Measurements from ENCODE around the gene GPC6. TPM values are rescaled to one million over a fixed set of nuclear protein-coding genes. Genes with fewer than 3 reads are reported as not detected.
A peak's percentile ranks its signal among the peaks of the same experiment; 100 is the strongest.

The GPC6 gene
- polyA plus RNA-seq, 1 donor: 66.0 TPM

DNA sequence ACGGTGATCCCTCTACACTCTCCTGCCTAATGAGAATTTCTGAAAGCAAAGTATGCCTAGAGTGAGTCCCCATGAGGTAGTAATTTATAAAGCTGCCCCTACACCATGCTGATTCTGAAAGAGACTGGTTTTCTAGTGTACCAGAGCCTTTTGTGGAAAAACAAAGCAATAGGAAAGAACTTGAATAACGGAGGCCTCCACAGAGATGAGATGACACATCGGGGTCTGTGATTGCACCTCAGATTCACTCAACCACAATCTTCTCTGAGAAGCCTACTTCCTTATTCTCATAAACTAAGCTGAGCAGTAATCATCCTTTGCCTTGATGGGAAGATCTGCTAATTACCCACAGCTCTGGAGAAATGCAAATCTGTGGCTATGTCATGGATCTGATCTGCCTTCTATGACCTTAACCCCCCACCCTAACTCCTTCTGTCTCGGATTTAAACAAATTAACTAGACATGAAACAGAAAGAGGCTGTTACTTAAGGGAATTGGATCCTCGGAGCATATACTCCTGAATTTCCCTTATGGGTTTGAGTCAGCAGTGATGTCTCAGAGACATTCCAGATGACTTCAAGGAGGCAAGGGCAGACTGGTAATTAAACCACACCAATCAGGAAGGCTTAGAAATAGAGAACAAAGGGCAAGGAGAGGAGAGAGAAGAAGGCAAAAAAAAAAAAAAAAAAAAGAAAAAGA lies 1124.8 kb downstream of the GPC6 start:
- DNase-seq: no peak

- no peak for DNase-seq
Measured at GRCh38 chr13:94352057-94352456, 1125.5 kb downstream of the GPC6 start.

DNA sequence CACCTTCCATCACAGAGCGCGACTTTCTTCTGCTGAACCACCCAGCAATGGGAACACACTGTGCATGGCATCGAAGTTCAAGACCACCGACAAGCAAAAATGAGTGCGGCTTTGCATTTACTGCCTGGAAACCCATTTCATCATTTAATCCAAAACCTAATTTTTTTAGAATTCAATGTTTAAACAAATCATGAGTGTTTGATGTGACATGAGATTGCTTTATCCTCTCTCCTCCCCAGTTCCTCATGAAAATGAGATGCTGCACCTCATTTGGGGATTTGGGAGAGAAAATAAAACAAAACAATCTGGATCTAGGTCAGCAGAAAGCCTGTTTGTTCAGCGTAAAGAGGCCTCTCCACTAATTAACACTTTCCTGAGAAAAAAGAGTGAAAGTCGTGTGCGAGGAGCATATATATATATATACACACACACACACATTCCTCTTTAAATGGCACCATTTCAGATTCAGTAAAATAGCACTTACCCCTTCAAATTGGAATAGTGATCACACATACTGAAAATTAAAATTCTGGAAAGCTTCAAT lies 1126.6 kb downstream of the GPC6 start:
- no peak for DNase-seq

DNA sequence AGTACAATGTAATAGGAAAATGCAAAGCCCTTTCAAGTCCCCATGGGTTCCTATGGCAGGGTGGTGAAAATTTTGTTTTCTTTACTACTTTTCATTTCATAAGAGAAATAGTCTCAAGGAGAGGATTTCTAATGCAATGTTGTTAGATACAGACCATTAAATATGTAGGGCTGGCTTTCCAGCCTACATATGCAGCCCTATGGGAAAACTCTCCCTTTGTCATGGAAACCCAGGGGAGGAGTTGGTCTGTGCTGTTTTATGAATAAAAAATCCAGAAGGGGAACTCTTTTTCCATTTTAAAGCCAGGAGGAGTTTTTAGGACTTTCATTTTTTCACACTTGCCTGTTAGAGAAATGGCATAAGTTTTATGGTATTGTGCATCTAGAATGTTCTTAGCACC lies 1133.3 kb downstream of the GPC6 start:
- no peak for DNase-seq

- peak; percentile 88 for DNase-seq
Measured at GRCh38 chr13:94362411-94362909, 1135.9 kb downstream of the GPC6 start.

GRCh38 chr13:94366677-94367076 lies 1140.1 kb downstream of the GPC6 start:
- no peak for DNase-seq

DNA sequence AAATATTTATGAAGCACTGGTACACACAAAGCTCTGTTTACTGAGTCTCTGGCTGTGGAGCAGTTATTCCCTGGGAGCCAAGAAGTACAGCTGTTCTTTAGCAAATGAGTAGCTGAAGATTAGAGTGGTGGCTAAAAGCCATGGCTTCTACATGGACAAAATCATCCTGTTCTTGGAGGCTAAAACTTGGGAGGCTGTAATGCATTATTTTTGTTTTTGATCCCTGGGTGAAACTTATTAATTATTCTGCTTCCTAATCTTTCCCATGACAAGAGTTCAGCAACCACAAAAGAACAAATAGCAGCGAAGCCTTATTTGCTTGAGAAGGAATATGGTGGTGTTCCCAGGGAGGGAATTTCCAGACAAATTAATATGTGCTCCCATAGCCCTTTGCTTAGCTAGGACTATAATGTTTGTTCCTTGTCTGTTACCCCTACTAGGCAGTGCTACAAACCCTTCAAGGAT lies 1143.4 kb downstream of the GPC6 start:
- peak; percentile 69 for DNase-seq

- no peak for DNase-seq
Measured at GRCh38 chr13:94371855-94372254, 1145.2 kb downstream of the GPC6 start.

DNA sequence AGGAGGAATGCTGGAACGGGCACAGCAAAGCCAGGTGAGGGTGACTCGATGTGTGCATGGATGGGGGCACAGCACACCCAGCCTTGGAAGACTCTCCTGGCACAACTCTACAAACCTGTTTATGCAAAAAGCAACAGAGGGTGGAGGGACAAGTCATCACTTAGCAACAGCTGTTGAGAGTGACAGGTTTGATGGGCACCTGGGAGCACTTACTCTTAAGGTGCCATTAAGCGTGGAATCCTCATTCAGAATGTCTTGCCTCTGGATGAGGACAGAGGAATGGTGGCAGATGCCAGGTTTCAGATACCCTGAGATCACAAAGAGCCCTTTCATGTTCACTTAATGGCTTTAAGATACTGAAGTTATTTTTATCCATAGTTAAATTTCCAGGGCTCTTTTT lies 1155.9 kb downstream of the GPC6 start:
- no peak for DNase-seq

- no peak for DNase-seq
Measured at GRCh38 chr13:94382960-94383359, 1156.4 kb downstream of the GPC6 start.

GRCh38 chr13:94384231-94384905 lies 1157.8 kb downstream of the GPC6 start:
- DNase-seq: no peak

DNA sequence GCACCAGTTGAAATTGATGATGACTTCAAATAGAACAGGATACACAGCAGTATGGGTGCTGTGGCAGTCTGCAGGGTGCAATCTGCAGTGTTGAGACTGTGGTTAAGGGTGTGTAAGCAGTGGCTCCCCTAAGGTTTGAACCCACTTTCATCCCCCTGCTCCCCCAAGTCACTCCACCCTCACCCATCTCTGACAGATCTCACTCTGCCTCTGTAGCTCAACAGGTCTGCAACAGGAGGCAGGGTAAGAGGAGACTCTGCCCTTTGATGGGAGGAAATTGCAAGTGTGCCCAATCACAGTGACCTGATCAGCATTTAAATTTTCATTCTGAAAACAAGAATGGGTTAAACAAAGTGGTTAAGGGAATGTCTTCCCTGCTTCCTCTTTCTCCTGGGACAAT lies 1160.4 kb downstream of the GPC6 start:
- DNase-seq: no peak

GRCh38 chr13:94389604-94390351 lies 1163.2 kb downstream of the GPC6 start:
- DNase-seq: peak; percentile 20

DNA sequence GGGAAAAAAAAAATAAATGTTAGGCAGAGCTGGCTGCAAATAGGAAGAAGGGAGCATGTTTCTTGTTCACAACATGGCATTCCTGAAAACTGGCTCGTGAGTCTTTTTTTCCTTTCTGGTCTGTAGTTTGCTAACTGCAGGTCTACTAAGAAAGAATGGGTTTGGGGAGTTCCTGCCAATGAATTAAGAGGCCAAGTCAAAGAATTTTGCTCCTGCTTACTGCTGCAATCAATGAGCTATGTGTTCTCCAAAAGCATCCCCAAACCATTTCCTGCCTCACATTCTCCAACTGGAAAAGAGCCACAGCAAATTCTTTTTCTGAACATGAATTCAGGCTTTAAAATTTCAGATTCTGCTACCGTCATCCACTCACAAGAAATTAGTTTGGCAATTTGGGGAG lies 1164.3 kb downstream of the GPC6 start:
- DNase-seq: no peak

DNA sequence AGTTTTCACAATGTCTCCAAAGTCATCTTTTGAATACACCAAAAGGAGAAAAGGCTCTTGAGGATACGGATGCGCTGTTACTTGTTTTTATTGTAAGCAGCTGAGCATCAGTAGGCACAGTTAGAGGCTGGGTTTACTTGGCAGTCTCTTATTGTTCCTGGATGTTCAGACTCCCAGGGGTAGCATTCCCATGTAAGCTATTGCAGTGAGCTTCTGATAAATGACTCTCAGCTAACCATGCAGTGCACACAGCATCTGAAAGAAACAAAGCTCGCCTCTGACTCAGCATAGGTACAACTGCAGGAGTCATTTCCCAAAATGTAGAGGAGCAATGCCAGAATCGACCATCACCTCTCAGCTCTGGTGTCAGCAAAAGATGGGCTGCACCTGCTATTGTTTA lies 1168.1 kb downstream of the GPC6 start:
- no peak for DNase-seq

GRCh38 chr13:94395860-94396259 lies 1169.3 kb downstream of the GPC6 start:
- DNase-seq: no peak

GRCh38 chr13:94399812-94400211 lies 1173.2 kb downstream of the GPC6 start:
- DNase-seq: no peak

- DNase-seq: no peak
Measured at GRCh38 chr13:94400874-94401273, 1174.3 kb downstream of the GPC6 start.

GRCh38 chr13:94408314-94409036 lies 1181.9 kb downstream of the GPC6 start:
- DNase-seq: no peak

- no peak for DNase-seq
Measured at GRCh38 chr13:94411747-94412146, 1185.1 kb downstream of the GPC6 start.

GRCh38 chr13:94412870-94413597 lies 1186.4 kb downstream of the GPC6 start:
- no peak for DNase-seq

Measured in left kidney (tissue), 2 donors.